GM12872 (cell line): ENCODE measurements around the gene NLRP8.

Source experiments
- CTCF ChIP-seq: IDR thresholded peaks from 3 replicates; pipeline ENCODE4 v1.5.1; 2011; ENCODE audit warnings: low read depth, mild to moderate bottlenecking, low read length, moderate library complexity; ENCODE audit not compliant: insufficient read depth

NLRP8 gene

GRCh38 chr19:55912916-55913315, 34.7 kb upstream of the NLRP8 start:
- TF ChIP-seq CTCF: no peak

GRCh38 chr19:55913643-55914268, 33.9 kb upstream of the NLRP8 start:
- peak; percentile 22; the same call in 1 of the 3 replicates for TF ChIP-seq CTCF

- TF ChIP-seq CTCF: no peak
Measured at GRCh38 chr19:55923556-55923955, 24.1 kb upstream of the NLRP8 start.

- no peak for TF ChIP-seq CTCF
Measured at GRCh38 chr19:55927991-55928390, 19.6 kb upstream of the NLRP8 start.

GRCh38 chr19:55930996-55931515, 16.6 kb upstream of the NLRP8 start:
- TF ChIP-seq CTCF: no peak

GRCh38 chr19:55931936-55932386, 15.7 kb upstream of the NLRP8 start, which contains the start of gene NLRP13:
TSS of gene NLRP13 (minus strand) at chr19:55932336. CDS start at chr19:55932311, 25 bp downstream.
- TF ChIP-seq CTCF: no peak

GRCh38 chr19:55935206-55935605, 12.4 kb upstream of the NLRP8 start:
- TF ChIP-seq CTCF: no peak
